Neuronal stem cell (in vitro differentiated cells): ENCODE results near the gene LARP7.
"Not testable (repeated sequence)": the region's sequence is repeated elsewhere in the genome, so short reads cannot be mapped to it uniquely, and the experiment has no call there.

ENCODE experiments used
- DNase-seq: peaks from one replicate; pipeline ENCODE4 v3.0.0-alpha.2; 2013; ENCODE audit warnings: low spot score
- H2AFZ ChIP-seq: one replicate; pipeline ENCODE4 v1.6.1; 2013; ENCODE audit warnings: mild to moderate bottlenecking, low read length, inconsistent platforms
- H2AK5ac ChIP-seq: 2 replicates; pipeline ENCODE4 v1.6.1; 2013; ENCODE audit warnings: low read depth, mild to moderate bottlenecking, inconsistent platforms, low read length, moderate library complexity, mixed read lengths
- H2BK120ac ChIP-seq: 2 replicates; pipeline ENCODE4 v1.6.1; 2013; ENCODE audit warnings: low read depth, mild to moderate bottlenecking, inconsistent platforms, low read length, moderate library complexity, mixed read lengths
- H2BK12ac ChIP-seq: one replicate; pipeline ENCODE4 v1.6.1; 2013; ENCODE audit warnings: low read length, inconsistent platforms
- H2BK15ac ChIP-seq: 2 replicates; pipeline ENCODE4 v1.6.1; 2013; ENCODE audit warnings: mild to moderate bottlenecking, low read length, inconsistent platforms, mixed read lengths
- H2BK5ac ChIP-seq: one replicate; pipeline ENCODE4 v1.6.1; 2013; ENCODE audit warnings: inconsistent platforms, mild to moderate bottlenecking, low read length, moderate library complexity
- H3K14ac ChIP-seq: one replicate; pipeline ENCODE4 v1.6.1; 2013; ENCODE audit warnings: low read length, inconsistent platforms
- H3K18ac ChIP-seq: 2 replicates; pipeline ENCODE4 v1.6.1; 2013; ENCODE audit warnings: low read length, inconsistent platforms
- H3K23ac ChIP-seq: 2 replicates; pipeline ENCODE4 v1.6.1; 2013; ENCODE audit warnings: low read depth, mild to moderate bottlenecking, mixed read lengths, low read length, inconsistent platforms; ENCODE audit not compliant: poor library complexity
- H3K27ac ChIP-seq: replicated peaks from 3 replicates; pipeline ENCODE4 v1.5.1; 2013; ENCODE audit warnings: low read length, inconsistent platforms
- H3K27me3 ChIP-seq, 3 experiments: 2 replicates each; pipeline ENCODE4 v1.6.1; 2013; ENCODE audit warnings: low read length in 3 of 3, mild to moderate bottlenecking in 2 of 3, inconsistent platforms in 1 of 3, low read depth in 1 of 3, mixed read lengths in 1 of 3, moderate library complexity in 1 of 3; ENCODE audit not compliant: control insufficient read depth in 3 of 3, insufficient read depth in 3 of 3
- H3K36me3 ChIP-seq, 2 donors: replicated peaks in 1 of 2; 2 replicates each; pipeline ENCODE4 v1.6.1; 2013; ENCODE audit warnings: low read length in 2 of 2; ENCODE audit not compliant: control insufficient read depth in 2 of 2, insufficient read depth in 2 of 2
- H3K4ac ChIP-seq: 2 replicates; pipeline ENCODE4 v1.6.1; 2013; ENCODE audit warnings: inconsistent platforms, mild to moderate bottlenecking, low read length, moderate library complexity
- H3K4me1 ChIP-seq, 2 donors: 1 replicate in 1 of 2; 2 replicates in 1 of 2; pipeline ENCODE4 v1.6.1; 2013; ENCODE audit warnings: low read length in 2 of 2, low read depth in 1 of 2; ENCODE audit not compliant: control insufficient read depth in 2 of 2, insufficient read depth in 1 of 2
- H3K4me2 ChIP-seq: one replicate; pipeline ENCODE4 v1.6.1; 2013; ENCODE audit warnings: mild to moderate bottlenecking, low read length, inconsistent platforms; ENCODE audit not compliant: insufficient read depth, poor library complexity, severe bottlenecking
- H3K4me3 ChIP-seq, 2 donors: 2 replicates each; pipeline ENCODE4 v1.5.1; 2013; ENCODE audit warnings: low read length in 2 of 2, mild to moderate bottlenecking in 2 of 2, inconsistent platforms in 1 of 2, moderate library complexity in 1 of 2
- H3K79me1 ChIP-seq: one replicate; pipeline ENCODE4 v1.6.1; 2013; ENCODE audit warnings: low read depth, mild to moderate bottlenecking, inconsistent platforms, low read length, moderate library complexity
- H3K9ac ChIP-seq: one replicate; pipeline ENCODE4 v1.6.1; 2013; ENCODE audit warnings: mild to moderate bottlenecking, low read depth, low read length, inconsistent platforms; ENCODE audit not compliant: poor library complexity
- H3K9me3 ChIP-seq, 2 donors: replicated peaks in 1 of 2; 2 replicates each; pipeline versions ENCODE3 to v1.6.1; 2013; ENCODE audit warnings: low read length in 2 of 2, mild to moderate bottlenecking in 2 of 2, inconsistent platforms in 1 of 2, low read depth in 1 of 2, mixed read lengths in 1 of 2, moderate library complexity in 1 of 2; ENCODE audit not compliant: control insufficient read depth in 2 of 2, insufficient read depth in 1 of 2
- H4K8ac ChIP-seq: one replicate; pipeline ENCODE4 v1.6.1; 2013; ENCODE audit warnings: low read depth, mild to moderate bottlenecking, inconsistent platforms, low read length, moderate library complexity
- H4K91ac ChIP-seq: one replicate; pipeline ENCODE4 v1.6.1; 2013; ENCODE audit warnings: low read length, low read depth, mild to moderate bottlenecking, inconsistent platforms; ENCODE audit not compliant: poor library complexity
- WGBS, 2 donors: extraction: QIAGEN DNeasy Blood & Tissue Kit; methylation state at CpG; one replicate each; pipeline ENCODE4 v1.1.7; 2013; ENCODE audit warnings: missing lambda C conversion rate in 2 of 2, mixed read lengths in 1 of 2; ENCODE audit not compliant: insufficient read length in 2 of 2, insufficient replicate concordance in 1 of 2; ENCODE audit errors: extremely low coverage in 2 of 2; 5-methylcytosine and 5-hydroxymethylcytosine counted together

LARP7 gene

DNA sequence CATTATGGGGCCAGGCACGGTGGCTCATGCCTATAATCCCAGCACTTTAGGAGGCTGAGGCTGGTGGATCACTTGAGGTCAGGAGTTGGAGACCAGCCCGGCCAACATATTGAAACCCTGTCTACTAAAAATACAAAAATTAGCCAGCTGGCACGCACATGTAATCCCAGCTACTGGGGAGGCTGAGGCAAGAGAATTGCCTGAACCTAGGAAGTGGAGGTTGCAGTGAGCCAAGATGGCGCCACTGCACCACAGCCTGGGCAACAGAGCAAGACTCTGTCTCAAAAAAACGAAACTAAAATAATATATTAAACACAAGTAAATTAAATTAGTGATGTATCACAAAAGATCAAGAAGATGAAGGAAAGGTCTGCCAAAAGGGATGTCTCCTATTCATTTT, 19.2 kb downstream of the LARP7 start:
- not testable (repeated sequence) for DNase-seq, H3K79me1 ChIP-seq, H2BK12ac ChIP-seq, H2BK120ac ChIP-seq, H3K14ac ChIP-seq, H3K9ac ChIP-seq, H2BK15ac ChIP-seq, H3K4me1 ChIP-seq, H3K4me3 ChIP-seq, H3K27me3 ChIP-seq, H4K91ac ChIP-seq, H2AK5ac ChIP-seq, H3K27ac ChIP-seq, H3K4ac ChIP-seq, H3K9me3 ChIP-seq, H3K23ac ChIP-seq, H2BK5ac ChIP-seq, H3K4me2 ChIP-seq, H4K8ac ChIP-seq, H3K18ac ChIP-seq, H2AFZ ChIP-seq
- WGBS, 2 donors = no CpG with 5 or more reads among the region's 5 CpGs
- peaks cover 2 to 72% of the 10 kb centered on the region in 2 donors for H3K36me3 ChIP-seq

DNA sequence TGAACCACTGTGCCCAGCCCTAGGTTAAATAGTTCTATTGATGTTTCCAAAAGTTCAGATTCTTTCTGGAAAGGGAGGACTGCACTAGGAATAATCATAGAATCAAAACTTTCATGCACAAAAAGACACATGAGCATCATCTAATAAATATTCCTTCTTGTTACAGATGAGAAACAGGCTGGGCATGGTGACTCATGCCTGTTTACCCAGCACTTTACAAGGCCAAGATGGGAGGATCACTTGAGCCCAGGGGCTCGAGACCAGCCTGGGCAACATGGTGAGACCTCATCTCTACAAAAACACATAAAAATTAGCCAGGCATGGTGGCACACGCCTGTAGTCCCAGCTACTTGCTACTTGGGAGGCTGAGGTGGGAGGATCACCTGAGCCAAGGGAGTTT, 27.7 kb downstream of the LARP7 start:
- H3K4me2 ChIP-seq = no peak overlapping the region
- H3K9ac ChIP-seq = no peak overlapping the region
- H3K27ac ChIP-seq = no peak overlapping the region
- no peak overlapping the region for H4K91ac ChIP-seq
- no peak overlapping the region for H3K4me3 ChIP-seq
- H3K14ac ChIP-seq = no peak overlapping the region
- no peak overlapping the region for H2AK5ac ChIP-seq
- no peak overlapping the region for H2AFZ ChIP-seq
- peaks cover 0 to 4% of the 10 kb centered on the region in 2 donors for H3K4me1 ChIP-seq
- H2BK120ac ChIP-seq = no peak overlapping the region
- no peak overlapping the region for H2BK12ac ChIP-seq
- no peak overlapping the region for H4K8ac ChIP-seq
- DNase-seq = no peak
- H2BK15ac ChIP-seq = no peak overlapping the region
- no CpG with 5 or more reads among the region's 2 CpGs for WGBS, 2 donors
- no peak overlapping the region for H3K4ac ChIP-seq
- no peaks in the 10 kb centered on the region for H3K9me3 ChIP-seq
- H3K27me3 ChIP-seq = no peaks in the 10 kb centered on the region
- H2BK5ac ChIP-seq = no peak overlapping the region
- no peak overlapping the region for H3K23ac ChIP-seq
- no peaks in the 10 kb centered on the region for H3K79me1 ChIP-seq
- no peaks in the 10 kb centered on the region for H3K36me3 ChIP-seq
- no peak overlapping the region for H3K18ac ChIP-seq

DNA sequence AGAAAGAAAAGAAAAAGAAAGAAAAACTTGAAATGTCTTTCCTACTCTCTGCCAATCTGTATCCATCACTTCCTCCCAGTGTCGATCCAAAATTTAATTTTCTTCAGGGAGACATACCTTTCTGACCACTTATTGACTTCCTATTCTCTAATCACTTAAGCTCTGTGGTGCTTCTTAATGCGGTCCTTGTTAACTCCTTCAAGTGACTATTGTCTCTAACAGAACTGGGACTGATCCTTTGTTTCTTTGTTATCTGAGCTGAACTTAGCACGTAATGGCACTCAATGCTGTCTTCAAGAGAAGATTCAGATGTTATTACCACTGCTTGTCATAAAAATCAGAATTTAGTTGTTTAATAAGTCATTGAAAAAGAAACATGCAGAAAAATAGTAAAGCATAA, 31.2 kb downstream of the LARP7 start:
- Histone ChIP-seq H2AK5ac (no peak overlapping the region), H3K27me3 (no peaks in the 10 kb centered on the region), H3K23ac (no peak overlapping the region), H2BK12ac (no peak overlapping the region), H3K4ac (no peak overlapping the region), H3K14ac (no peak overlapping the region), H2BK120ac (no peak overlapping the region), H3K18ac (no peak overlapping the region), H3K9me3 (peaks cover 0 to 2% of the 10 kb centered on the region in 2 donors), H2AFZ (no peak overlapping the region), H3K27ac (no peak overlapping the region), H4K91ac (no peak overlapping the region), H4K8ac (no peak overlapping the region), H2BK5ac (no peak overlapping the region), H2BK15ac (no peak overlapping the region), H3K4me2 (no peak overlapping the region), H3K36me3 (no peaks in the 10 kb centered on the region), H3K79me1 (no peaks in the 10 kb centered on the region), H3K4me1 (peaks cover 0 to 4% of the 10 kb centered on the region in 2 donors), H3K9ac (no peak overlapping the region), H3K4me3 (no peak overlapping the region)
- no CpG with 5 or more reads among the region's 3 CpGs for WGBS, 2 donors
- DNase-seq = no peak

DNA sequence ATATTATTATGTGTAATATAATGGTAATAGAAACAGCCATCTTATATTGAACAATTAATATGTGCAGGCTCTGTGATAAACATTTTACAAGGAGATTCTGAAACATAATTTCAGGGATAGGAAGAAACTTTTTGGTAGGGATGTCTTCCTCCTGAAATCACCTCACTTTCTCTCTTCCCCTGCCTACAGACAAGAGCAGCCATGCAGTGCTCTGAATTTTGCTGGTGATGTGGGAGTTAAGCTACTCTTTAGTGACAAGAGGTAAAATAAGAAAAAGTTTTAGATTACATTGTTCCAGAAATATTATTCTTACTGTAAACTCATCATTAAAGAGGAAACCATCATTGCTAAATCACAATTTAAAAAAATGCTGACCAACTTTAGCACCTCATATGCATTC, 36.1 kb downstream of the LARP7 start:
- Histone ChIP-seq H3K27me3 (no peaks in the 10 kb centered on the region), H3K4me3 (no peak overlapping the region), H2AFZ (no peak overlapping the region), H3K9me3 (peaks cover 0 to 2% of the 10 kb centered on the region in 2 donors), H3K36me3 (no peaks in the 10 kb centered on the region), H3K23ac (no peak overlapping the region), H2BK5ac (no peak overlapping the region), H2AK5ac (no peak overlapping the region), H3K4me2 (no peak overlapping the region), H3K18ac (no peak overlapping the region), H3K4ac (no peak overlapping the region), H3K79me1 (no peaks in the 10 kb centered on the region), H2BK12ac (no peak overlapping the region), H2BK120ac (no peak overlapping the region), H3K27ac (no peak overlapping the region), H2BK15ac (no peak overlapping the region), H3K4me1 (peaks cover 0 to 4% of the 10 kb centered on the region in 2 donors), H3K9ac (no peak overlapping the region), H4K8ac (no peak overlapping the region), H3K14ac (no peak overlapping the region), H4K91ac (no peak overlapping the region)
- DNase-seq = no peak
